RPMI7951 (cell line): ENCODE measurements around the gene ARL10. TPM values are rescaled to one million over a fixed set of nuclear protein-coding genes. Genes with fewer than 3 reads are reported as not detected.
"Not testable (repeated sequence)": the region's sequence is repeated elsewhere in the genome, so short reads cannot be mapped to it uniquely, and the experiment has no call there.

ENCODE experiments used
- DNase-seq: peaks from one replicate; pipeline ENCODE4 v3.0.0-alpha.2; 2012; ENCODE audit warnings: low read depth
- total RNA-seq: library from RNA; depleted of rRNA; stranded (reverse); fragments of >200 nt; shearing (Covaris generic); gene quantifications from 2 replicates; pipeline ENCODE4 v1.2.3, GENCODE V29; 2014

Gene ARL10
- total RNA-seq, 1 experiment from 2014 or later: 1.4 TPM

DNA sequence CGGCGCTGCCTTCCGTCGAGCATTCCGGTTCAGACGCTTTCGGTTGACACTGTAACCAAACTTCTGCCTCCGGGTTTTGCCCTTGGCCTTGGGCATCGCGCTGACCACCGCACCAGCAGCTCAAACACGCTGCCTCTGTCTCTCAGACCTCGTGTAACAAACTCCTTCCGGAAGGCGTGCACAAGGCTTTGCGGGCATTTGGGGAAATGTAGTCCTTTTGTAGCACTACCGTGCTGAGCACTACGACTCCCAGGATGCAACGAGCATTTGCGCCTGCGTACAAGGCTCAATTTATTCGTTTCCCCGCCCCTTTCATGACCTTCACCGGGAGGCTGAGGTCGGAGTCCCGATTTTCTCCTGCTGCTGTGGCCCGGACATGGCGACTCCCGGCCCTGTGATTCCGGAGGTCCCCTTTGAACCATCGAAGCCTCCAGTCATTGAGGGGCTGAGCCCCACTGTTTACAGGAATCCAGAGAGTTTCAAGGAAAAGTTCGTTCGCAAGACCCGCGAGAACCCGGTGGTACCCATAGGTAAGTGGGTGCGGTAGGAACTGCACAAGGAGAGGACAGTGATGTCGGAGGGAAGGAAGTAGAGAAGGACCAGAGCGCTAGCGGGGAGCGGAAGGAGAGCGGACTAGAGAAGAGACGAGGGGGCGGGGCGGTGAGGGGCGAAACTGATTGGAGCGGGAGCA is 23.3 kb downstream of the ARL10 start, which contains the start of the genes HIGD2A and NOP16:
TSS of gene HIGD2A (plus strand) at position 308 of the 691 bp plus-strand sequence. CDS start at position 377, 69 bp downstream.
TSS of gene NOP16 (minus strand) at position 155 of the 691 bp plus-strand sequence. CDS start at position 96, 59 bp downstream.
- DNase-seq: peak; percentile 96

DNA sequence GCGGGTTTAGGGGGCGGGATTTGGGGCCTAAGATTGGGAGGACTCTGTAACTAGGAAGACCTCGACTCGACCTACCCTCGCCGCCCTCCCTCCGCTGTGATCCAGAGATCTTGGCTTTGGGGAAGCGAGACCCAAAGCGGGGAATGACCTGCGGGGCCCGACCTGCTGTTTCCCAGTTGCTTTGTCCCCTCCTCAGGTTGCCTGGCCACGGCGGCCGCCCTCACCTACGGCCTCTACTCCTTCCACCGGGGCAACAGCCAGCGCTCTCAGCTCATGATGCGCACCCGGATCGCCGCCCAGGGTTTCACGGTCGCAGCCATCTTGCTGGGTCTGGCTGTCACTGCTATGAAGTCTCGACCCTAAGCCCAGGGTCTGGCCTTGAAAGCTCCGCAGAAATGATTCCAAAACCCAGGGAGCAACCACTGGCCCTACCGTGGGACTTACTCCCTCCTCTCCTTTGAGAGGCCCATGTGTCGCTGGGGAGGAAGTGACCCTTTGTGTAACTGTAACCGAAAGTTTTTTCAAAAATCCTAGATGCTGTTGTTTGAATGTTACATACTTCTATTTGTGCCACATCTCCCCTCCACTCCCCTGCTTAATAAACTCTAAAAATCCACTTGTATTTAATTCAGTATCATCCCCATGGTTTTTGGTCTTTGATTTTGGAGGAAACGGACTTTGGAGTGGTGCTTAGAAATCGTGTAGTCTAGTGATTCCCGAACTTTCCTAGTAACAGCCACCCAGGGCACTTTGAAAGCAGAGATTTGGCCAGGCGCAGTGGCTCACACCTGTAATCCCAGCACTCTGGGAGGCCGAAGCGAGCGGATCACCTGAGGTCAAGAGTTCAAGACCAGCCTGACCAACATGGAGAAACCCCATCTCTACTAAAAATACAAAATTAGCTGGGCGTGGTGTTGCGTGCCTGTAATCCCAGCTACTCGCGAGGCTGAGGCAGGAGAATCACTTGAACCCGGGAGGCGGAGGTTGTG is 24.1 kb downstream of the ARL10 start:
- no peak for DNase-seq

DNA sequence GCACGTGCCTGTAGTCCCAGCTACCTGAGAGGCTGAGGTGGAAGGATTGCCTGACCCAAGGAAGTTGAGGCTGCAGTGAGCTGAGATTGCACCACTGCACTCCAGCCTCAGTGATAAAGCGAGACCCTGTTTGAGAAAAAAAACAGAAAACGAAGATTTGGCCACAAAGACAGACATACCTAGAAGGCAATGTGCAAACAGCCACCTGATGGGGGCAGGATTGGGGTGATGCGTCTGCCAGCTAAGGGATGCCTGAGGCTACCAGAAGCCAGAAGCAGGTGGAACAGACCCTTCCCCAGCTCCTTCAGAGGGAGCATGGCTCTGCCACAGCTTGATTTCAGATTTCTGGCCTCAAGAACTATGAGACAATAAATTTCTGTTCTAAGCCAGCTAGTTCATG is 26.2 kb downstream of the ARL10 start:
- DNase-seq: no peak

DNA sequence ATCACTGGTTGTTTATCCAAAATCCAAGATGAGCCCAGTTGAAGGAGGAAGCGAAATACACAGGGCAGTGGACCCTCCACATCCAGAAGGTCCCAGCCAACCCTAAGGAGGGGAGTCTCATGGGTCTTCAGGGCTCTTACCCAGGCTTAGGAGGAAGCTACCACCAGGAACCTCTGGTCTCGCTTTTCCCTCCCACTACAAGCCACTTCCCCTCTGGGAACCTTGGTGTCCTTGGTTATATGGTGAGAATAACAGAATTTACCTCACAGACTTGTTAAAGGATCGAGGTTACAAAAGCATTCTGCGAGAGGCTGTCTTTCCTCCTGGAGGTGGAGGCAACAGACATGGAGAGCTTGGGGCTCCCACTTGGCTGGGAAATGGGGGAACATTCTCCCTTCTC is 26.7 kb downstream of the ARL10 start:
- DNase-seq: no peak

DNA sequence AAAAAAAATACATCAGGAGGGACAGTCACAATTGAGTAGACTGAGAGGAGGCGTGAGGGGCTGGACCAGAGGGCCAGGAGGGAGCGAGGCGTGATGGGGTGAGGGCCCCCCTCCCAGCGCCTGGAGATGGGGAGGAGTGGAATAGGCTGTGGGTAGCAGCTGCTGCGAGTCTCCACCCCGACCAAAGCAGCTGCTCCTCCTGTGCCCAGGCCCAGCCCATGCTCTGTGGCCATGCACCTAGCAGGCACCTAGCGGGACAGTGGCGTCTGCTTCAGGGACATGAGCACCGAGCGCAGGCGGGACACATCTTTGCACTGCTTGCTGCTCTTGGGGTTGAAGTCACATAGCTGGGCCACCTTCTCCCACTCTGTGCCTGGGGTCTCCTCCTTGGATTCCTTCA is 27.2 kb downstream of the ARL10 start:
- no peak for DNase-seq

DNA sequence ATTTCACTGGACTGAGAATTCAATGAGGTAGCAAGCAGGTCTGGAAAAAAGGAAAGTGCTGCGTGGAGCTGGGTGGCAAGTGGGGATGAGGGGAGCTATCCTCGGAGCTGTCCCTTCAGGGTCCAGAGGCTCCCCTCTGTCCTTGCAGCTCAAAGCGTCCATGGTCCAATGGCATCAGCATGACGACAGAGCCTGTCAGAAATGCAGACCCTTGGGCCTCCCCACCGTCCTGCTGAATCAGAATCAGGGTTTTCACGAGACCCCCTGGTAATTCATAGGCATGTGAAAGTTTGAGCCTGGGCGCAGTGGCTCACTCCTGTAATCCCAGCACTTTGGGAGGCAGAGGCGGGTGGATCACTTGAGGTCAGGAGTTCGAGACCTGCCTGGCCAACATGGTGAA is 28.8 kb downstream of the ARL10 start:
- no peak for DNase-seq

DNA sequence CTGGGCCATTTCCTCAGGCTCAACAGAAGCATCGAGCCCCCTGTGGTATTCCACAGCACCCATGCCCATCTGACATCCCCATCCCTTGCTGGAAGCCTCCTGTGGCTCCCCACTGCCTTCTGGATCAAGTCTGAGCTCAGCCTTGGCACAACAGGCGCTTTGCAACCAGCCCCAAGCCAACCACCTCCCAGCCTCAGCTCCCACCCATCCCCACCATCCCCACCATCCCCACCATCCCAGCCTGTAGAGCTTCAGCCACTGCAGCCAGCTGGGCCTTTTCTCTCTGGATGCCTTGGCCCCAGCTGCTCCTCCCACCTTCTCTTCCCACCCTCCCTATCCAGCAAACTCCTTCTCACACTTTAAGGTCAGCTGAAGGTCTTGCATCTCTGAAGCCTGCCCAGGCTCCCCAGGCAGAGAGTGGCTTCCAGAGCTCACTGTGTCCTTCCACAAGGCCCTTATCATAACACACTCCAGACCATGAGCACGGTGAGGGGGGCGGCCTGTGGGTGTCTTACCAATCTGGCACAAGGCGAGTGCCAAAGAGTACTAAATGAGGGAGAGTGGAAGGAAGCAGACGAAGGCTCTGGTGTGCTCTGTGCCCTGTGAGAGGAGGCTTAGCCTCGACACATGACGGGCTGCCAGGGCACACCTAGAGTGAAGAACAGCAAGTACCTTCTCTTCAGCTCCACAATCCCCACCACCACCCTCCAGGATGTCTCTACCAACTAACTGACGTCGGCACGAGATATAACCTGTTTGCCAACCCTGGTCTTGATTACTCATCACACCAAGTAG is 29.8 kb downstream of the ARL10 start:
- no peak for DNase-seq

DNA sequence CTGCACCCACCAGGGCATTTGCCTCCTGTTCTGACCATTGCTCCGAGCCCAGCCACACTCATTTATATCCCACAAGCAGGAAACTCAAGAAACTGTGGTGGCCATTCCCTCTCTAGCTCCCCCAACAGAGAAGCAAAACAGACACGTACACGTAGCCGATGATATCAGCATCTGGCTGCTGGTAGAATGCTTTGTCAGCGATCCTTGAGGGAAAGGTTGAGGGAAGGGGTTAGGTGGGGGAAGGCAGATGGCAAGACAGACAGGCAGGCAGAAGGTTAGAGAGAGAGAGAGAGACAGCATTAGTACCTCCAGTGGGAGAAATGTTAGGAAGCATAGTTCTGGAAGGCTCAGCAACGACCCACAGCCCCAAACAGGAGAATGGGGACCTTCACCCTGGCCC is 31.0 kb downstream of the ARL10 start:
- no peak for DNase-seq

DNA sequence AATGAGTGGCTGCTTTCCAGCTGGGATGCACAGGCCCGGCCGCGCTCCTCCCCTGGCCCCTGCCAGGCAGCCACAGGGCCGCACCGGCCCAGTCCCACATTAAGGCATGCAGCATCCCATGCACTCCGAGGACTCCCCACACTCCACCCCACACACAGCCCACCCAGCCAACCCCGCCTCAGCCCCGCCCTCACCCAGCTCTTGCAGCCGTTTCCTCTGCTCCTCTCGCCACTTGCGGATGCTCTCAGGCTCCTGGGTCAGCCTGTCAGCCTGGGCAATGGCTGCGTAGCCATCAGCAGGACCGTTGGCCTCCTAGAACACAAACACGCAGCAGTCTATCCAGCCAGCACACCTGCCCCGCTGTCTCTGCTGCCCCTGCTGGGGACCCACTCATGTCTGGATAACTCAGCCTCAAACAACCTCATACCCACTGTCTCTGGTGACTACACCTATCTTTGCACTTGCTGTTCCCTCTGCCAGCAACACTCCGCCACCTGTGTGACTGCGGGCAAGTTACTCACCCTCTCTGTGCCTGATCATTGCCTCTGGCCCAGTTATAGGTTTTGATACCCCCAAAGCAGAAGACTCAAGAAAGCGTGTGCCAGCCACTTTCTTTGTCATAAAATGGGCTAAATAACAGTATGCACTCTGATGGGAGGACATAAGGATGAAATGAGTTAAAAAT is 32.6 kb downstream of the ARL10 start:
- no peak for DNase-seq

DNA sequence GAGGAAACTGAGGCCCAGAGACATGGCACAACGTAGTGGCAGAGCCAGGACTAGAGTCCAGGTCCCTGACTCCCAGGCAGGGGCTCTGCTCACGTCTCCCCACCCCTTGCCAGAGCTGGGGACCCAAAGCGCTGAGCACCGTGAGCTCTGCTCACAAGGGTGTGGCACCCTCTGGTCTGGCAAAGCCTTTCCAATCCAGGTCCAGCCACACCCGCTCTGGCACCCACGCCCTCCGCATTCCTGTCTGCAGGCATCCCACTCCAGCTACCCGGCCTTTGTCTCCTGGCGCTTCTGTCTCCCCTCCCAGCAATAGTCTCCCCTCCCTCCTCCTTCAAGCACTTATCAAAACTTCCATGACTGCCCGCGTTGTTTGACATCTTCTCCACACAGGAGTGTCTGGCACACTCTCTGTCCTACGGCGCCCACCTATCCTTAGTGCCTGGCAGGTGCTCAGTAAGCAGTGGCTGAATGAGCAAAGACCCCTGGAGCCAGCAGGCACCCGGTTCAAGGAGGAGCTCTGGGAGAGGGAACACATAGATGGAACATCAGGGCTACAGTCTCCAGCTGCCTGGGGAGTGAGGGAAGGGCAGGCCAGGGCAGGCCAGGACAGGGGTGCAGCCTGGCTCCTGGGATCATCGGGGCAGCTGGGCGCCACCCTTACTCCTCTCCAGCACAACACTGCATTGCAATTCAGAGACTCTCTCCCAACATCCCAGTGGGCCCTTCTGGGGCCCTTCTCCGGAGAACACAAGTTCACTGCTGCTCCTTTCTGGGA is 35.3 kb downstream of the ARL10 start:
- DNase-seq: no peak

DNA sequence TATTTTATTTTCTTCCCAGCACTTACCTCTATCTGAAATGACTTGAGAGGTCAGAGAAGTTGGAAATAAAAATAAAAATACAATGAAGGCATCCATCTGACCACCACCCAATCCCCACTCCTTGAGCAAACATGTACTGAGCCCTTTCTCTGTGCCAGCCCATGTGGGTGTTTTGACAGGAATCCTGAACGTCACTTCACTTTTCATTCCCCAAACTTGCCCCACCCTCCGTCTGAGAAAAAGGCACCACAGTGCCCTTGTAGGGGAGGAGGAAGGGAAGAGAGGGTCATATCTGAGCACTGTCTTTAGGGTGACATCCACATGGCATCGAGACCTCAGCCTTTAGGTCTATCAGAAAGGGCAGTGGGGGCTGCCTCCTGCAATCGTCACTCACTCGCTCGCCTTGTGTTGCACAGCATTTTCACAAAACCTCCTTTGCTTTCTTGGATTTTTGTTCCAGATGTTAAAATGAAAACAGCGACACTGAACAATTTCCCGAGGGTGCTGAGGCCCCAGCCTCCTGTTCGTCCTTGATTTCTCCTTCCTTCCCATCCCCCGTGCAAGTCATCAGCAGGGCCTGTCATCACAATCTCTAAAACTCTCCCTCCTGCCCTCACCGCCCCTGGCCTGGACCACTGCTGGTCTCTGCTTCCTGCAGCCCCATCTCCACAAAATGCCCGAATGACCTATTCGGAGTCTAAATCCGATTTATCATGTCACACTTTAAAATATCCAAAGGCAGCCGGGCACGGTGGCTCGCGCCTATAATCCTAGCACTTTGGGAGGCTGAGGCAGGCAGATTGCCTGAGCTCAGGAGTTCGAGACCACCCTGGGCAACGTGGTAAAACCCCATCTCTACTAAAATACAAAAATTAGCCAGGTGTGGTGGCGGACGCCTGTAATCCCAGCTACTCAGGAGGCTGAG is 36.3 kb downstream of the ARL10 start:
- no peak for DNase-seq

DNA sequence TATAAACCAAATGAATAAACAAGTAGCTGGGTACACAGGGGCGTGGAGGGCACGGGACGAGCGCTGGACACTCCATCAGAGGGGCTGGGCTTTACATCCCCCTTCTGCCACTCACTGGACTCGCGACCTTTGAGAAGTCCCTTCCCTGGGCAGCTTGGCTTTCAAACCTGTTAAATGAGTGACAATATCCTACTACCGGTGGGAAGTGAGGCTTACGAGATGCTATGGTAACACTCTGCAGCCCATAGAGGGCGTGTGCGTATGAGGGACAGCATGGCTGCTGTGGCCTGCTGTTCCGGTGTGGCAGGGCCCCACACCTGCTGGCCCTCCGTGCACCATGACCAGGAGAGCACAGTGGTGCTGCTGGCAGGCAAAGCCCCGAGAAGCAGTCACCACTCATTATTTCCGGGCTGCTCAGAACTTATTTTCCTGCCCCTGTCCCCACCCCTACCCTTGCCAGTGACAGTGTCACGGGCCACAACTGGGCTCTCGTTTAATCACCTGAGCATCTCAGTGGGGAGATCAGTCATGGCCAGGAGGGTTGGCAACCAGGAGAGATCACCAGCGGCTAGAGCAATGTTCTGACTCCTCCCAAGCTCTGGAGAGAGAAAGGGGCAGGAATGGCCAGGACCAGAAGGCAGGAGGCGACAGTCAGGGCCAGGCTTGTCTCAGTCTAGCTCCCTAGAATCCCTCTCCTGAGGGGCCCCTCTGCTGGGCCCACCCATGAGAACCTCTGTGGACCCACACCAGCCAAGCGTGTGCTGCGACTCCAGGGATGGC is 40.6 kb downstream of the ARL10 start:
- DNase-seq: no peak

DNA sequence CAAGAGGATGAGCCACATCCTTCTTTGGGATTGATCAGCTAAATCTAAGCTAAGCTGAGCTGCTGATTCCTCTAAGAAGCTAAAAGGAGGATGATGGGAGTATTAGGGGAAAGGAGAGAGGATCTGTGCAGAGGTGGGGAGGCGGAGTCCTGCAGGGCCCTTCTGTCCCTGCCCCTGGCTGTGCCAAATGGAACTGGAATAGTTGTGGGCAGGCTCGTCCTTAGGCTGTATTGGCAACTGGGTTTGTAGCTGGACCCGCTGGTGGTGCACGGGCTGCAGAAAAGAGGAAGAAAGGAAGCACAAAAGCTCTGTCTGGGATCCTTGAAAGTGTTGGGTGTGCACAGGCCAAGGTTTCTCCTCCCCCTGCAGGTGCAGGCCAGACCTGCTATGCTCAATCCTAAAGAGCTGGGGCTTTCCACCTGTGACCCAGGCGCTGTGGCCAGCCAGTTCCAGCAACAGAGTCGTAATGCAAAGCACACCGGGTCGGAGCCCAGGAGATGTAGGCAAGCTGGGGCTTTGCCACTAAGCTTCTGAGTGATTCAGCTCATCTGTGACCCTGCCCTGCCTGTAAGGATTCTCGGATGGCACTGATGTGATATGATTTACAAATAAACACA is 41.3 kb downstream of the ARL10 start:
- DNase-seq: no peak

DNA sequence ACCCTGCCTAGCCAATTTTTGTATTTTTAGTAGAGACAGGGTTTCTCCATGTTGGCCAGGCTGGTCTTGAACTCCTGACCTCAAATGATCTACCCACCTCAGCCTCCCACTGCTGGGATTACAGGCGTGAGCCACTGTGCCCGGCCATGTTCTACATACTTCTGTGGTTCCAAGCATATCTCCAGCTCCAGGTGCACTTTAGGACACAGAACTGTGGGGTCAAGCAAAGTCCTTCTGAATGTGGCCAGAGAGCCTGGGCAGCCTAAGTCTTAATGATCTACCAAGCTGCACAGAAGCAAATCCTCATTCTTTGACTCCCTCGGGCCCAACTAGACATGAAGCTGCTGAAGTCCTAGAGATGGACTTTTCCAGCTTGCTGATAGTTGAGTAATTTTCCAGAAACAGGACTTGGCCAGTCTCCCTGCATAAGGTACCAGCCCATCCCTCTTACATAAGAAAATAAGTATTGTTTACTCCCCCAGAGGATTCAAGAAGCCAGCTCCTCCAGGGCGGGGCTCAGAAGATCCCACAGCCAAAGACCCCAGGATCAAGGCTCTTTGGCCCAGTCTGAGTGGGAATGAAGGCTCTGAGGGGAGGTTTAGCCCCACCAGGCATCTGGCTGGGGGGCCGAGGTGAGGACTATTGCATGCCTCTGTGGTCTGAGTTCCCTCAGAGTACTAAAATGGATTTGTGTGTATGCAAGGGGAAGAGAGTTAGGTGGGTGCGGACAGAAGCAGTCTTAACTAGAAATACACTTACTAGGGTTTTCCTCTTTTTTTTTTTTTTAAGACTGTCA is 42.4 kb downstream of the ARL10 start:
- DNase-seq: no peak

DNA sequence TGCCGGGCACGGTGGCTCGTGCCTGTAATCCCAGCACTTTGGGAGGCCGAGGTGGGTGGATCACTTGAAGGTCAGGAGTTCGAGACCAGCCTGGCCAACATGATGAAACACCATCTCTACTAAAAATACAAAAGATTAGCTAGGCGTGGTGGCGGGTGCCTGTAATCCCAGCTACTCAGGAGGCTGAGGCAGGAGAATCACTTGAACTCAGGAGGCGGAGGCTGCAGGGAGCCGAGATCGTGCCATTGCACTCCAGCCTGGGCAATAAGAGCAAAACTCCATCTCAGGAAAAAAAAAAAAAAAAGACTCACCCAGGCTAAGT is 42.9 kb downstream of the ARL10 start:
- not testable (repeated sequence) for DNase-seq

DNA sequence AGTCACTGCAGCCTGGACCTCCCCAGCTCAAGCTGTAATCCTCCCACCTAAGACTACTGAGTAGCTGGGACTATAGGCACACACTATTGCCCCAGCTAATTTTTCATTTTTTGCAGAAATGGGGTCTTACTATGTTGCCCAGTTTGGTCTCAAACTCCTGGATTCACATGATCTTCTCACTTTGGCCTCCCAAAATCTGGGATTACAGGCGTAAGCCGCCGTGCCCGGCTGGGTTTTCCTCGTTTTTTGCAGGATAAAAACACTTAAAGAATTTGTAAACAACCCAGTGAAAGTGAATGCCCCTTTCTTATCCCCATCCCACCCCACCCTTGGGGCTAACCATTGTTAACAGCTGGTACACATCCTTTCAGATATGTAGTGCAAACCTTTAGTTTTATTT is 43.3 kb downstream of the ARL10 start:
- no peak for DNase-seq

DNA sequence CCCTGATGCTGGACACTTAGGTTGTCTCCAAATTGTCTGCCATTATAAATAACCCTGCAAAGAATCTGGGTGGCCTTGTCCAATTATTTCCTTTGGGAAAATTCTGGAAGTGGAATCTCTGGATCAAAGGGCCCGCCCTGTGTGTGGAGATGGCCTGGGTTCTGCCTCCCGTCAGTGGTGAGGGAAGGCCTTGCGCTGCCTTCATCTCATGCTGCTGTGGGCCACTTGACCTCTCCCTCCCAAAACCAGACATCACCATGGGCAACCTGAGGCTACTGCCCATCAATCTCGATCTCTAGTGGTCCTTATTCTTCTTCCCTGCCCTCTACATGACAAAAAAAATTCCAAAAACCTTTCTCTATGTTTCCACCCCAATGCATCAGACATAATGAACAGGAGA is 44.5 kb downstream of the ARL10 start:
- DNase-seq: no peak
